ENCODE data around the gene MYL11. TPM values are rescaled to one million over a fixed set of nuclear protein-coding genes. Genes with fewer than 3 reads are reported as not detected.
"Not testable (repeated sequence)": the region's sequence is repeated elsewhere in the genome, so short reads cannot be mapped to it uniquely, and the experiment has no call there.

The MYL11 gene
- not detected for total RNA-seq
- long read RNA-seq = 0 reads

DNA sequence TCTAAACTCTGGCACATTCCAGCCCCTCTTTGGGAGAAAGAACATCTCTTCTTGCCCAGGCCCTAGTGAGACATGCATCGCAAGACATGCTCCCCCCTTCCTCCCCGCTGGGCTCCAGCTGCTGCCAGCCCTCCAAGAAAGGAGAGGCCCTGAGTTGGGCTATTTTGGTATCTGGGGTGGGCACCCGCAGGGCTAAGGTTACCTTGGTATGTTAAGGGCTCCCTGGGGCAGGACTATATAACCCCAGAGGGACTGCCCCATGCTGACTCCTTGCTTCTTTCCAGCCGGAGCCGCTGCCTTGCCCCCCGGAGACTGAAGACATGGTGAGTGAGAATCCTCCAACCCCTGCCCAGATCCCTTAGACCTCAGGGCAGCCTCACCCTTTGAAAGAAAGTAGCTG, at the start of gene MYL11:
MYL11 (plus strand) TSS at position 265 of the 400 bp plus-strand sequence; CDS start at position 321, 56 bp downstream.
- no peak for DNase-seq (ENCODE audit: low spot score)

DNA sequence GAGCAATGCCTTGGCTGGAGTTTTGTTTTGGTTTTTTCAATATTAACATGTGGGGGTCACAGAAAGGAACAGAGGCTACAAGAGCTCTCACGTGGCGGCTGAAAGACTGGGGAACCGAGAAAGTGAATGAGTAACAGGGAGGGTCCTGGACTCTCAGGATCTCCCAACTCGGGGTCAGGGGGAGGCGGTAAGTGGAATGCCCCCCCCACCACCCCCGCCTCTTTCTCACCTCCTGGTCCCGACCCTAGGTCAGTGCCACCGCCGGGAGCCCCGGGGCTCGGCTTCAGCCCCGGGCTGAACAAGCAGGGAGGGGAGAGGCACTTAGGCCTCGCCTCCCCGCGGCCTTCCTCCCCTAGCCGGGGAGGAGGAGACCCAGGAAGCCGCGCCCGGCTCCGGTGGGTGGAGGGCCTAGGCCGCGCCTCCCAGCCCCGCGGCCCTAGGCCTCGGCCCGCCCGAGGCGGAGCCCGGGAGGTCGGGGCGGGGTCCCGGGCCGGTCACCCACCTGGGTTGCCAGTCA, 40.1 kb upstream of the MYL11 start:
- not testable (repeated sequence) for DNase-seq (ENCODE audit: low spot score)

DNA sequence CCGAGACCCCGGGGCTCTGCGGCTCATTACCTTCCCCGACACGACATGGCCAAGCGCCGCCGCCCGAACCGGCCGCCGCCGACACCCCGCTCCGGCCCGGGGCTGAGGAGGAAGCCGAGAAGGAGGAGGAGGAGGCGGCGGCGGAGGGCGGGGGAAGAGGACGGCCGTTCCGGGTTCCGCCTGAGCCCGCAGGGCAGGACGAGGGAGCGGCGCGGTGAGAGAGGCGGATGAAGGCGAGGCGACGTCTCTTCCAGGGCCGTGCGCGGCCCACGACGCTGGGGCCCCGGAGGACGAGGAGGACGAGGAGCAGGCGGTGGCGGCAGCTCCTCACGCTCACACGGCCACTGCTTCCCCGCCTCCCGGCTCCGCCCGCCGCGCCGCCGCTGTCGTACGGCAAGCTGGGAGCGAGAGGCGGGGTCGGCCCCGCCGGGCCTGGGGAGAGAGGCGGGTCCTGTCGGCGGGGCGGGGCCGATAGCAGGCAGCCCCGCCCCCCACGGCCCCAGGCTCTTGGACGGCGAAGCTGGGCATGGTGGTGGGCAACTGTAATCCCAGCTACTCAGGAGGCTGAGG, 39.5 kb upstream of the MYL11 start:
- DNase-seq (ENCODE audit: low spot score) = not testable (repeated sequence)

DNA sequence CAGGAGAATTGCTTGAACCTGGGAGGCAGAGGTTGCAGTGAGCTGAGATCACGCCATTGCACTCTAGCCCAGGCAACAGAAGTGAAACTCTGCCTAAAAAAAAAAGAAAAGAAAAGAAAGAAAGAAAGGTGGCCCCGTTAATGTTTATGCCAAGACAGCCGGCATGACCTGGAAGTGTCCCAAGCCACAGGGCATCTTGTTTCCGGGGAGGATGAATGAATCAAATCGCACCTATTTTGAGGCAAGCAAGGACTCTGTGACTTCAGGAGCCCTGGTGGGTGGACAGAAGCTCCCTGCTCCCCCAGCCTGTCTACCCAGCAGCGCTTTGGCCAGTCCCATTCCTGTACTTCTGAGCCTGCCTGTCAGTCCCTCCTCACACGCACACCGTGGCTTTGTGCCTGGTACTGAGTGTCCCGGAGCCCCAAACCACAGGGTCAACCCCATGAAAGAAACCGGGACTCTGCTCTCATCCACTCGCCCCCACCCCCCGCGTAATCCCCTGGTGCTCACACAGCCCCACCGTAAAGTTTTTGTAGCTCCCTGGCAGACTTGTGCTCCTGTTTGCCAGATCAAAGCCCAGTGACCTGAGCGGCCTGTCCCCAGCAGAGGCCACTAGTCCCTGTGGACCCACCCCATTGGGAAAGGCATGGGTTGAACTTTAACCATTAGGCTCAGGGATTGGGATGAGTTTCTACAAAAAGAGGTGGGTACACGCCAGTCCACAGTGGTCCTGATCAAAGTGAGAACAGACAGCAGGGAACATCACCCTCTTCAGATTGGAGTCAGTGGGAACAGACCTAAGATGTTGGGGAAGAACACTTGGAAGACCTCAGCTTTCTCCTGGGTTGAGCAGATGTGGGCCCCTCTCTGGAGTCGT, 38.8 kb upstream of the MYL11 start:
- DNase-seq (ENCODE audit: low spot score) = no peak

DNA sequence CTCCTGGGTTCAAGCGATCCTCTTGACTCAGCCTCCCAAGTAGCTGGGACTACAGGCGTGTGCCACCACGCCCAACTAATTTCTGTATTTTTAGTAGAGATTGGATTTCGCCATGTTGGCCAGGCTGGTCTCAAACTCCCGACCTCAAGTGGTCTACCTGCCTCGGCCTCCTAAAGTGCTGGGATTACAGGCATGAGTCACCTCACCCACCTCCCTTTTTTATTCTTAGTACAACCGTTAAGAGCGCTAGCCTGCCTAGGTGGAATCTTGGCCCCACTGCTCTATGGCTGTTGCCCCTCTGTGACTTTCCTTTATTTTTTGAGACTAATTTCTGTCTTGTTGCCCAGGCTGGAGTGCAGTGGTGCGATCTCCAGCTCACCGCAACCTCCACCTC, 36.6 kb upstream of the MYL11 start:
- not testable (repeated sequence) for DNase-seq (ENCODE audit: low spot score)

DNA sequence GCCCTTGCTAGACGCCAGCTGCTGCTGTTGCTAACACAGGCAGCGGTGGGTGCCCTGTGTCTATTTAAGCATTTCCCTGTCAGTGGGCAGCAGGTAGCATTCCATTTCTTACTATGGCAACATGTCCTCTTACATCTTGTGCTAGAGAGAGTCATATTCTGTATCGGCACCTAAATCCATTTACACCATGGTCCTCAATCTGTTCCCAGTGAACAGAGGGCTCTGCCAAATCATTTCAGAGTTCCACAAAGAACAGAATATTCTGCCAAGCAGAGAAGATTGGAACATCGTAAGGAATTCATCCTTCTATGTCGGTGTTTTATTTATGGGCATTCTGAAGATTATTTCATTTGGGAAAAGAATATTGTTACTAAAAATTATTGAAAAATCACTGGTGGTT, 35.9 kb upstream of the MYL11 start:
- DNase-seq (ENCODE audit: low spot score) = not testable (repeated sequence)

GRCh38 chr16:30340621-30341020, 34.0 kb upstream of the MYL11 start:
- no peak for DNase-seq (ENCODE audit: low spot score)

- not testable (repeated sequence) for DNase-seq (ENCODE audit: low spot score)
Observed at GRCh38 chr16:30341971-30342370, 32.6 kb upstream of the MYL11 start.

DNA sequence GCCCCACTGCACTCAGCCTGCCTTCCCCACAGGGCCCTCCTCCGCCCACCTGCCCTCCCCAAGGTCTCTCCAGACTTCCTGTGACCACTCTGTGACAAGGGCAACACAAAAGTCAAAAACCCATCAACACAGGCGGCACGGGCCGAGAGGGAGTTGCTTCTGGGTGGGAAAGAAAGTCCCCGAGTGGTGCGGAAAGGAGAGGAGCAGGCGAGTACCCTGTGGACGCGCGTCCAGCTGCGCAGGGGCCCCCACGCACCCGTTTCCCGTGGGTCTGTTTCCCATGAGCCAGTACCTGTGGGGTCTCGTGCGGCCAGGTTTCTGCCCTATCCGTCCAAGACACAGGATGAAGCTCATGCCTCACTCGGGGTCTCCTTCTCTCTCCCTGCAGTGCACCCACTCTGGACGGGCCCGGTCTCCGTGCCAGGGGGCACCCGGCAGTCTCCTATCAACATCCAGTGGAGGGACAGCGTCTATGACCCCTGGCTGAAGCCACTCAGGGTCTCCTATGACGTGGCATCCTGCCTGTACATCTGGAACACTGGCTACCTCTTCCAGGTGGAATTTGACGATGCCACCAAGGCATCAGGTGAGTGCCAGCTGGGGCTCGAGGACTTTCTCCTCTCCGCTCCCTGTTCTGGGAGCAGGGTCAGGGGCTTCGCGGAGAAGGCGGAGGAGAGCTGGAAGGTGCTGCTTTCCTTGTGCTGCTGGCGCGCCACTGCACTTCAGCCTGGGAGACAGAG, 31.7 kb upstream of the MYL11 start:
- no peak for DNase-seq (ENCODE audit: low spot score)

GRCh38 chr16:30343491-30343820, 31.1 kb upstream of the MYL11 start:
- DNase-seq (ENCODE audit: low spot score) = not testable (repeated sequence)

DNA sequence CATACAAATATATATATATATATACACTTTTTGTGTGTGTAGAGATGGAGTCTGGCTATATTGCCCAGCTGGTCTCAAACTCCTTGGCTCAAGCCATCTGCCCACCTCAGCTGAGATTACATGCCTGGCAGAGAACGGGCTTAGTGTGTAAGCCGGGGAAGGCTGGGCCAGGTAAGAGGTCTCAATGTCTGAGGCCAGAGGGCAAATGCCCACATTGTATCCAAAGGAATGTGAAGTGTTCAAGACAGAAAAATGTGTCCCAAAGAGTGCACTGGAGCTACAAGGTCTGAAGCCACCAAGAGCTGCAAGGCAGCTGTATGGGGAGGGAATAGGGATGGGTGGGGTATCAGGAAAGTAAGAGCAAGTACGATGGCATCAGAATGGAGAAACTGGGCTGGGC, 28.3 kb upstream of the MYL11 start:
- no peak for DNase-seq (ENCODE audit: low spot score)

DNA sequence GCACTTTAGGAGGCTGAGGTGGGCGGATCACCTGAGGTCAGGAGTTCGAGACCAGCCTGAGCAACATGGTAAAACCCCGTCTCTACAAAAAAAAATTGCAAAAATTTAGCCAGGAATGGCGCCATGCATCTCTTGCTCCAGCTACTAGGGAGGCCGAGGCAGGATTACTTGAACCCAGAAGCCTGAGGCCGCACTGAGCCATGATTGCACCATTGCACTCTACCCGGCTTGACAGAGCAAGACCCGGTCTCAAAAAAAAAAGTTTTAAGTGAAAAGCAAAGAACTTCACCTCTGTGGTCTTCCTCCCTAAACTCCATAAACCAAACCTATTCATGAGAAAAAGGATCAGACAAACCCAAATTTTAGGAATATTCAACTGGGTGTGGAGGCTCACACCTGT, 26.5 kb upstream of the MYL11 start:
- peak; percentile 57 for DNase-seq (ENCODE audit: low spot score)

- DNase-seq (ENCODE audit: low spot score) = no peak
Observed at GRCh38 chr16:30348929-30349328, 25.7 kb upstream of the MYL11 start.

DNA sequence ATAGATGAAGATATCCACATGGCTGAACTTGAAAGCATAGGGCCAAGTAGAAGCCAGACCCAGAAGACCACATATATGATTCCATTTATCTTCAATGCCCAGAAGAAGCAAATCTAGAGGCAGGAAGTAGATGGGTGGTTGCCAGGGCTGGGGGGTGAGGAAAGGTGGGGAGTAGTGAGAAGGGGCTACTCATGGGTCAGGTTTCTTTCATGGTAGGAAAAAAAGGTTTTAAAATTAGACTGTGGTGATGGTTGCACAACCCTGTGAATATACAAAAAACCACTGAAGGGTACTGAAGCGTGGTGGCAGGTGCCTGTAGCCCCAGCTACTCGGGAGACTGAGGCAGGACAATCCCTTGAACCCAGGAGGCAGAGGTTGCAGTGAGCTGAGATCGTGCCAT, 24.9 kb upstream of the MYL11 start:
- DNase-seq (ENCODE audit: low spot score) = no peak

DNA sequence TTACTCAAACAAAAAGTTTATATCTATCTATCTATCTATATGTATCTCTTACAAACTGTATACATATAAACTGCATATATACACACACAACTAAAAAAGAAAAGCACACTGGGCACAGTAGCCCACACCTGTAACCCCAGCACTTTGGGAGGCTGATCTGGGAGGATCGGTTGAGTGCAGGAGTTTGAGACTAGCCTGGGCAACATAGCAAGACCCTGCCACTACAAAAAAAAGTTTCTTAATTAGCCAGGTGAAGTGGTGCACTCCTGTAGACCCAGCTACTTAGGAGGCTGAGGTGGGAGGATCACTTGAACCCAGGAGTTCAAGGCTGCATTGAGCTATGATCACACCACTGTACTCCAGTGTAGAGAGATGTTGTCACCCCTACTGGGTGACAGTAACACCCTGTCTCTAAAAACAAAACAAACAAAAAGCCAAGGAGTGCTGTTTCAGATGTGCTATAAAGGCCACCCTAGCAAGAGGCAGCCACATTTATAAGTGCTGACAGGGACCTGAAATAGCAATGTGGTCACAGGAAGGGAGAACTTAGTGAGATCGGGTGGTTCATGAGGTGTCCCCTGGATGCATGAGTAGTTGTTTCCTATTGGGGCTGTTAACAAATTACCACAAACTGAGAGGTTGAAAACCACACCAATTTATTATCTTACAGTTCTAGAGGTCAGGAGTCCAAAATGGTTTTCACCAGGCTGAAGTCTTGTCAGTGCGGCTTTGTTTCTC, 24.3 kb upstream of the MYL11 start:
- DNase-seq (ENCODE audit: low spot score) = no peak

GRCh38 chr16:30351001-30351441, 23.6 kb upstream of the MYL11 start:
- no peak for DNase-seq (ENCODE audit: low spot score)

- DNase-seq (ENCODE audit: low spot score) = no peak
Observed at GRCh38 chr16:30351586-30352419, 22.8 kb upstream of the MYL11 start.

GRCh38 chr16:30352488-30353401, 21.9 kb upstream of the MYL11 start:
- DNase-seq (ENCODE audit: low spot score) = no peak
